GM11168 (cell line): ENCODE measurements around the gene DSN1.

Experiments
- in situ Hi-C: fragments of 300-500 bp; cut with MboI; formaldehyde crosslinking; loops from one replicate; pipeline ENCODE4 v1.12.0; 2022; ENCODE audit warnings: low sequenced_read_pairs; ENCODE audit not compliant: unreplicated experiment

DSN1 gene

DNA sequence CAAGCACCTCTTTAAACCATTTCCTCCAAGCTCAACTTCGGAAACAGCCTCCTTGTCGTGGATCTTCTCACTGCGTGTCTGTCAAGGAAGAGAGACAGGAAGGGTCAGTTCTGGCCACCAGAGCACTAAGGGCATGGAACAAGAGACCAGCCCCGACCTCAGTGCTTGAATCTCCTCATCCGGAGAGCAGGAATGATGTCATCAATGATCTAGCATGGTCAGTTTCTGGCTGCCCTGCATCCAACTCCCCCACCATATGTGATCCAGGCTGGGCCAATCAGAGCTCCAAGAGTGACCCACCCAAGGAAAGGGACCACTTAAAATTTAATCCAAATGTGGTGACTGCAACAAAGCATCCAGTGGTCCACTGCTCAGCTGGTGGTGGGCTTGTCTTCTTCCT is 23.3 kb upstream of the DSN1 start:
- in situ Hi-C loops = no loop called here

- in situ Hi-C loops = no loop called here
These were observed 22.6 kb upstream of the DSN1 start for GRCh38 chr20:36796117-36796516.

GRCh38 chr20:36795691-36796090 is 22.1 kb upstream of the DSN1 start:
- in situ Hi-C loops = no loop called here

DNA sequence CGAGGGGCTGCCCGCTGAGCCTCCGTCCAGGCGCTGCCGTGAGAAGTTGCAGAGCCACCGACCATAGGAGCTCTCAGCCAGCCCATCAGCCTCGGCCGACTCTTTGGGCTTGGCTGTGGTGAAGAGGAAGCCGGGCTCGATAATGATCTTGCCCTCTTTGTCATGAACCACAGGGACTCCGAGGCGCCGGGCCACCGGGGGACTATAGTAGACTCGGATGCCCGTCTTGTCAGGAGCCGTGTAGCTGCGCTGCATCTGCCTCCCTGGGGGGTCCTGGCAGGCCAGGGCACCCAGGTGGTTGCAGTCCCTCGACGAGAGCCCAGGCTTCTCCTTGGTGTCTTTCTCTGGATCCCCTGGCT is 20.5 kb upstream of the DSN1 start:
- in situ Hi-C loops = no loop called here

DNA sequence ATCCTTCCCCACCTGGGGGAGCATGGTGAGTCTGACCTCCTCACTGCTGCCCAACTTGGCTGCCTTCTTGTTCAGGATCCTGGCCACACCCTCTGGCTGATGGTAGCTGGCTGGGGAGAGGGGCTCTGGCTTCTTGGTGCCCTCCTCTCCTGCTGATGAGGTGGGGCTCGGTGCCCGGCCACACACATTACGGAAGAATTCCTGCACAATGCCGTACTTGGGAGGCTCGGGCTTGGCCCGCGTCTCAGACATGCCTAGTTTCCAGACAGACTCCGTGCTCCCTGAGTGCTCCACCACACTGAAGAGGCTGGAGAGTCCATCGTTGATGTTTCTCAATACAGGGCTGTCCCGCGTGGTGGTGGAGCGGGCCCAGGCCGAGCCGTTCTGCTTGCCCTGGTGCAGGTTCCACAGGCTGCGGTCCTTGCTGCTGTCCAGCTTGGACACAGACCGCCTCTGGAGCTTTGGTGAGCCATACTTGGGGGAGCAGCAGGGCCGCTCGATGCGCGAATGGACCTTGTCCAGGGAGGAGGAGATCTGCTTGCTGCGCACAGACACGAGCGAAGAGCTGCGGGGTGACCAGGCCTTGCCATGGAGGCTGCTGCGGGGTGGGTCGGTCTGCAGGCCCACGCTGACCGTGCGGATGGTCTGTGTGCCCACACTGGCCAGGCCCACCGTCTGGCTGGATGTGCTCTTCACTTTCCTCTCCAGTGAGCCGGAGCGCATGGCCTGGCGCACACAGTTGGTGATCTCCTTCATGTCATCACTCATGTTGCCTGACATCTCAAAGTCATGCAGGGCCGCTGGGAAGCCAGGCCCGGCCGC is 19.9 kb upstream of the DSN1 start:
- in situ Hi-C loops = no loop called here

DNA sequence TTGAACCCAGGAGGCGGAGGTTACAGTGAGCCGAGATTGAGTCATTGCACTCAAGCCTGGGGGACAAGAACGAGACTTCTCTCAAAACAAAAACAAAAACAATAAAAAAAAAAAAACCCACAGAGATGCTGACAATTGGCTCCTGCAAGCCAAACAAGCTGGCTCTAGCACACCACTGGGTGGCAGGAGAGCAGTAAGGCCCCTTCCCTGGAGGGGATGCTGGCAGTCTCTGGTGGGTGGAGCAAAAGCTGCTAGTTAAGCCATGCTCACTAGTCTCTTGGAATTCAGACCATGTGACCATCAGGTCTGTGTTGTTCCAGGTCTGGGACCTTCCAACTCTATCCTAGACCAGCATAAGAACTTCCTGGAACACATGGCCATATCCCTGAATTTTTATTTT is 18.9 kb upstream of the DSN1 start:
- in situ Hi-C loops = no loop called here

DNA sequence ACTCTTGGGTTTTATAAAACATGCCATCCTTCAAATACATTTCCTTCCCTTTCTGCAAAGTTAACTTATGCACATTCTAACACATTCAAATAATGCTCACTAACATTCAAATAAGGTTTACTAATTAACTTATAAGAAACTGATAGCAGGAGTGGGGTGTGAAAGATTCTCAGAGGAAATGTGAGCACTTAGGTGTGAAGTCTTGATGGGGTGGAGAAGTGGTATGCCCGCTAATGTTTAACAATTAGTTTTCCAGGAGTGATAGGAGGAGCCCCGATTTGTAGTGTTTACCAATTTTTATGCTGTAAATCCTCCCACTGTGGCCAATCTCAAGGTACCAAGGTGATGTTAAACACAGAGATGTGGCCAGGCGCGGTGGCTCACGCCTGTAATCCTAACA is 18.3 kb upstream of the DSN1 start:
- in situ Hi-C loops = no loop called here

GRCh38 chr20:36786663-36787062 is 13.1 kb upstream of the DSN1 start:
- in situ Hi-C loops = no loop called here

DNA sequence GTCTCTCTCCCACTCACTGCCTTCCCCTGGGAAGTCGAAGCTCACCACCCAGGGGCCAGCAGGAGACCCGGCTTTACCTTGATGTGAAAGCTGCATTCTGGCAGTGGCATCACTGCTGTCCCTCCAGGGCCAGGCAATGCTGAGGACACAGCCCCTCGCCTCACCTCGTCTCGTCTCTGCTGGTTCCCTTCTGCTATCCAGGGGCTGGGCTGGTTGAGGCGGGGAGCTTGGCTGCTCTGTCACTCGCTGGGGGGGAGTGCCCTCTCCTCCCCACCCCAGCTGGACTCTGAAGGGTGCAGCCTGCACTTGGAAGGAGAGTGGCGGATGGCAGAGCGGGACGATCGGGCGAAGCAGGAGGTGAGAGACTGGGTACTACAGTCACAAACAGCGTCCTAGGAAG is 12.7 kb upstream of the DSN1 start:
- in situ Hi-C loops = no loop called here

- in situ Hi-C loops = no loop called here
These were observed 11.7 kb upstream of the DSN1 start for GRCh38 chr20:36785308-36785707.

- in situ Hi-C loops = no loop called here
These were observed 11.3 kb upstream of the DSN1 start for GRCh38 chr20:36784900-36785299.

GRCh38 chr20:36784116-36784515 is 10.6 kb upstream of the DSN1 start:
- in situ Hi-C loops = no loop called here

DNA sequence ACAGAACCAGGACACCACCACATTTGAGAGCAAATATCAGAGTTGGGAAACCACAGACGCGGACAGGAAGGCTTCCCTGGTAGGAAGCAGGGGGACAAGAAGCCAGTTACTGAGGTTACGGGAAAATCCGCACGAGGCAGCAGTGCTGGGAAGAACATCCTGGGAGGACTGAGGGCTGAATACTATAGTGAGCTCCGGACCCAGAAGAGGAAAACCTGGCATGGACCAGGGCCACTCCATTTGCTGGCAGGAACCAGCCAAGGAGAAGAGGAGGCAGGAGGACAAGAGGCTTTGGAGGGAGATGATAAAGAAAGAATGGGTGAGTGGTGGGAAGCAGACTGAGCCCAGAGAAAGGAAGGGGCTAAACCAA is 6.1 kb upstream of the DSN1 start:
- in situ Hi-C loops = no loop called here

DNA sequence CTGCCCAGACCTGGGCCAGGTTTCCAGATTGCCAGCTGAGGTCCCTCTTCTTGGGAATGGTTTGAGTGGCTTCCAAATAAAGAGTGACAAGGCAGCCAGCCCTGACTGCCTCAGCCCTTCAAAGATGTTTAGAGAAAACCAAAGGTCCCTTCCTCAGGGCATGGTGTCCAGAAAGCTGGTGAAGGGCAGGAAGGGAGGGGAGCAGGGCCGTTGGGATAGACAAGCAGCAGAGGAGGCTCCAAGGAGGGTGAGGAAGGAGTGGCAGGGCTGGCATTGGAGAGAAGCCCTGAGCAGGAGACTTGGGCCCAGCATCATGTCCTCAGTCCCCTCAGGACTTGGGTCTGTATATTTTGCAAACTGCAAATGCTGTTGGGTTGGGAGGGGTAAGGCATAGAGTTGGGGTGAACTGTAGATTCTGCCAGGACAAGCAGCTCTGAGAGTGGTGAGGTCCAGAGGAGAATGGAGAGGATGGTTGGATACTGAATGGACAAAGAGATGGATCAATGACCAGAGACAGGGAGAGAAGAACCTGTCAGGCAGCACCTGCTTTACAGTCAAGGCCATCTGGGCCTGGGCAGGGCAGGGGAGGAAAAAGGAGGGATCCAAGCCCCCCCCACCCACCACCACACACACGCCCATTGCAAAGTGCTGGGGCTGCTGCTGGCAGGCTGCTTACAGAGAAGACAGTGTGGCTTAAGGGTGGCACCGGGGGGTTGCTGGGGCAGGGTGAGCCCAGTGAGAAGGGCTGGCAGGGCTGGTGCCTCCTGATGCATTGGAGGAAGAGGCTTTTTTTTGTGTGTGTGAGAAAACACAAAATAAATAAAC is 5.5 kb upstream of the DSN1 start:
- in situ Hi-C loops = no loop called here

- in situ Hi-C loops = no loop called here
These were observed 4.0 kb upstream of the DSN1 start for GRCh38 chr20:36777576-36777975.

- in situ Hi-C loops = no loop called here
These were observed 3.6 kb upstream of the DSN1 start for GRCh38 chr20:36777167-36777566.

- in situ Hi-C loops = no loop called here
These were observed 2.3 kb upstream of the DSN1 start for GRCh38 chr20:36775826-36776225.

DNA sequence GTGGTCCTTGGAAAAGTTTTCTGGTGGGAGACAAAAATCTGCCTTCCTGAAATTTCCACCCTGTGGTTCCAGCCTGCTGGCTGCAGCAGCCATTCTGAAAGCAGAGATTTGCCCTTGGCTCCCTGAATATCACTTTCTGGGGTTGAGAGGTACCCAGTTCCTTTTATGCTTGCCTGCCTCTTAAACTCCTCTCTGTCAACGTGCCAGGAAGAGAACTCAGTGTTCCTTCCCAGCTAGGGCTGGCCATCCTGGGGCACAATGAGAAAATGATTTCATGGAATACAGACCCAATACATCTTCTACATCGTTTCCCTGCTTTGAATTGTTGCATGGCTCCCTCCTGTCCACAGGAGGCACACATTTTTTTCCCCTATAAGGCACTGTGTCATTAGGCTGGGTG is 1.6 kb upstream of the DSN1 start:
- in situ Hi-C loops = no loop called here

DNA sequence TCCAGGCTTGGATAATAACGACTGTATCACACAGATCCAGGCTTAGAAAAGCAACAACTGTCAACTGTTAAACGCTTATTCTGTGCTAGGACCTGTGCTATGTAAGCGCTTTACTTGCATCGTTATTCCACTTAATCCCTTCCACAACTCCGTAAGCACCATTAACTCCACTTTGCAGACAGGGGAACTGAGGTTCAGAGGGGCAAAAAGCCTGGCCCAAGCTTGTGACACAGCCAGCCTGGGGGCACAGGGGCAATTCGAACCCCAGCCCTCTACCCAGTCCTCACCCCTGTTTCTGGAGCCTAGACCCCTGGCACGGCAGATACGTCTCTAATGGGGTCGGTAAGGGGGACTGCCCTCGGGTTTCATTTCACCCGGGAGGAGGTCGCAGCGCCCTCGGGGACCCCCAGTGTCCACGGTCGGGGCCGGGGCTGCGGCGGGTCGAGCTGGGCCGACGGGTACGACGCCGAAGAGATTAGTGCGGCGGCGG is 411 bp downstream of the DSN1 start:
- in situ Hi-C loops = no loop called here

- in situ Hi-C loops = no loop called here
These were observed 2.9 kb downstream of the DSN1 start for GRCh38 chr20:36770680-36771079.

- in situ Hi-C loops = no loop called here
These were observed 4.7 kb downstream of the DSN1 start for GRCh38 chr20:36768768-36769430.
